NCI-H226 (cell line): ENCODE measurements around the gene MCMBP.
A peak's percentile ranks its signal among the peaks of the same experiment; 100 is the strongest.
"Not testable (repeated sequence)": the region's sequence is repeated elsewhere in the genome, so short reads cannot be mapped to it uniquely, and the experiment has no call there.

Experiments used
- DNase-seq: peaks from one replicate; pipeline ENCODE4 v3.0.0-alpha.2; 2015

MCMBP gene

DNA sequence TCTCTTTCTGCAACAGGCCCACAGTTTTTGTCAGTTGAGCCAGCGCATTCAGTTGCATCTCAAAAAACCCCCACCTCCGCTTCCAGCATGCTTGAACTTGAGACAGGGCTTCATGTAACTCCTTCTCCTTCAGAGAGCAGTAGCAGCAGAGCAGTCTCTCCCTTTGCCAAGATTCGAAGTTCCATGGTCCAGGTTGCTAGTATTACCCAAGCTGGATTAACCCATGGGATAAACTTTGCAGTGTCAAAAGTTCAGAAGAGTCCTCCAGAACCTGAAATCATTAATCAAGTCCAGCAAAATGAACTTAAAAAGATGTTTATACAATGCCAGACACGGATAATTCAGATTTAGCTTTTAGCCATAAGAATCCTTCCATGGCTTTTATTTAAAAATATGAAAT is 45.2 kb downstream of the MCMBP start:
- no peak for DNase-seq

DNA sequence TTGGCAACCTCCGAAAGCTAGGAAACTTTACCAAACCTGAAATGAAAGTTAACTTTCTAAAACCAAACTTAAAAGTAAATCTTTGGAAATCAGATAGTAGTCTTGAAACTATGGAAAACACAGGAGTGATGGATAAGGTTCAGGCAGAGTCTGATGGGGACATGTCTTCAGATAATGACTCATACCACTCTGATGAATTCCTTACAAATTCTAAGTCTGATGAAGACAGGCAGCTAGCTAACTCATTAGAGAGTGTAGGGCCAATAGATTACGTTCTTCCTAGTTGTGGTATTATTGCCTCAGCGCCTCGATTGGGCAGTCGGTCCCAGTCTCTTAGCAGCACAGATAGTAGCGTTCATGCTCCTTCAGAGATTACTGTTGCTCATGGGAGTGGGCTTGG is 45.9 kb downstream of the MCMBP start:
- DNase-seq = no peak

DNA sequence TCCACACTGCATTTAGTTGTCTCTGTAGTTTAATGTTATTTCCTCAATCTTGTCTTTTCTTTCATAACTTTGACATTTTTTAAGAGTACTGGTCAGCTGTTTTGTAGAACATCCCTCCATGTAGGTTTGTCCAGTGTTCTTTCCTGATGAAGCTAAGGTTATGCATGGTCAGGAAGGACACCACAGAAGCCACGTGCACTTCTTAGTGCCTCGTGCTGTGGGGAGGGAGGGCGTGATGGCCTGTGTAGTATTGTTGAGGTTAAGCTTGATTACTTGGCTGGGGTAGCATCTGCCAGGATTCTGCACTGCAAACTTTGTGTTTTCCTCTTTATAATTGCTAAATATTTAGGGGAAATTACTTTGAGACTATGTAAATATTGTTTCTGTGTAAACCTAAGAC is 48.3 kb downstream of the MCMBP start:
- DNase-seq = no peak

DNA sequence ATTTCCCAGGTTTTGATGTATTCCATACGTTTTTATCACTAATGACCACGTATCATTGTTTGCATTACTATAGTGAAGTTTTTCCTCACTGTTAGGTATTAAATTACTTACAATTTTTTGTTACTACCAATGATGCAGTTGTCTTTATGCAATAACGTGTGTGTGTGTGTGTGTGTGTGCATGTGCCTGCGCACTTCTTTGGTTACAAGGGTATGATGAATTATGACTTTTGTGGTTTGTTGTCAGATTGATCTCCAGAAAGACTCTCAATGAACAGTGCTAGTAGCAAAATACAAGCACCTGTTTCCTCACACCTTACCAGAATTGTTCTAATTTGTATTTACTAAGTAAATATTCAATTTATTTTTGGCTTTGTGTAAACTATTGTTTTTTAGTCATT is 51.5 kb downstream of the MCMBP start:
- DNase-seq = no peak

DNA sequence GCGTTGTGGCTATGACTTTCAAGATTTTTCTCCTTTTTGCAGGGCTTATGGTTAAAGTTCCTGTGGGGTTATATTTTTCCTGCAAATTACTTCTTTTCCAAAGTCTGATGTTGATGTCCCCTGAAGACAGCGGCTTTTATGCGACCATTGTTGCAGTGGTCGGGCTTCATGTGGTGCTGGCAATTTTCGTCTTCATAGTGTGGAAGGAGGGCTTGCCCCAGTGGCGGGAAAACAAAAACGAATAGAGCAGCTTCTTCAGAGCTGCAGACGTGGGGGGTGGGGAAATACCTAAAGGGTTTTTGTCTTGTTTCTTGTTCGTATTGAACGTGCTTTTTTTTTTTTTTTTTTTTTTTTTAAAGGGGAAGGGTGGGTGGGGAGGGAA is 53.8 kb downstream of the MCMBP start:
- no peak for DNase-seq

DNA sequence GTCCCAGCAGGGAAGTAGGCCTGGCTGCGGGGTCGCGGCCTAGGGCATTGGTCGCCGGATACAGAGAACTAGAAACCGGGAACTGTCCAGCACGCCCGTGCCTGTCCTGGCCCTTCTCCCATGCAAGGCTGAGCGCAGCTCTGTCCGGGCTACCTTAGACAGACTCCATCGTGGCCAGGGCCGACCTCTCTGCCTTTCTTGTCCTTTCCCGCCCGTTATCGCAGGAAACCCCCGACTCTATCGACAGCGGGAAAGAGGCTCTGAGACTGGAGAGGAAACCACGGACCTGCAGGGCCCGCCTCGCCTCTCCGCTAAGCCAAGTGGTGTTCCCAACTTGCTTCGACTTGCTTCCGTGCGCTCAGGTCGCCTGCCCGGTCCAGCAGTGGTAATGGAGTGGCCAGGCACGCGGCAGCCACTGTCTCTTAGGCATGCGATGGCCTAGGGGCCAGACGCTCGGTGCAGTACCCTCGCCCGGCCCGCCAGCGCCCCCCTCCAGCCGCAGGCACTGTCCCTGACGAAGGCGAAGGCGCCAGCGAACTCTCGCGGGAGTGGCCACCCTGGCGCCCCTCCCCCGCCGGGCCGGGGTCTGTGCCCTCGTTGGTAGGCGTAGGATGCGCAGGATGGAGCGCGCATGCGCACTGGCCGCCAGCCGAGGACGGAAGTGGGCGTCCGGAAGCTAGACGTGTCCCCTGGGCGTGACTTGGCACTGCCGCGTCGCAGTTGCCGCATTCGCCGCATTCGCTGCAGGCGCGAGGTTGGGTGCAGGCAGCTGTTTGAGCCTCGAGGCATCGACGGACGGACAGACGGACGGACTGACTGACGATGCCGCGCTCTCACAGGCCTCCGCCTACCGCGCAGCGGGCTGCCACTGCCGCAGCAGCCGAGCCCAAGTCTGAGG is 54.4 kb downstream of the MCMBP start:
- no peak for DNase-seq

DNA sequence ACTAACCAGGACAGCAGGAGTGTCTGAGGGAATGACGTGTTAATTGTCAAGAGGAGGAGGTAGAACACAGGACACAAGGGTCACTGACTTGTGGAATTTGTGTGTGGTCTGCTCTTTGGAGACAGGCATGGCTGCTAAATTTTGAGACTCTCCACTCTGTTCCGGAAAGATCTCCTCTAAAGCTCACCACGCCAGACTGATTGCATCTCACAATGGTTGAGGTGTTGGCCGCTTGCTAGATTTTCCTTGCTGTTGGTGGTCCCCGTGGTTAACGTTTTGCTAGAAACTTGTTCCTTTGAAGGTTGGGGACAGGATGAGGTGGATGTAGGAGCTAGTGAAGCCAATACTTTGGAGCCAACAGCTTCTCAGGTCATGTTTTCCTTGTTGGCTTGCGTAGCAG is 57.0 kb downstream of the MCMBP start:
- no peak for DNase-seq

DNA sequence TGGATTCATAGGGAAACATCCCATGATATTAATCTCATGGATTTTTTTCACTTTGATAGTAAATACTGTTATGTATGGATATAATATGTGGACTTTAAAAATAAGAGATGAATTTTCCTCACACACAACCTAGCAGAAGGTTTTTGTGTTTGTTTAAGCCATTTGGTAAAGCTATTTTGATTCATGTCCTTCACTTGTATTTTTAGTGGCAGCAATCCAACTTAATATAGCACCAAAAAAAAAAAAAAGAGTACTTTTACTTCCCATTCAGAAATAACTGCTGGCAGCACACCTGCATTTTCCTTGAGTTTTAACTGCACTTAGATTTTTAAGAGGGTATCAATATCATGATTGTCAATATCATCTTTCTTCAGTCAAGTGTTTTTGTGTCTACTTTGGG is 60.0 kb downstream of the MCMBP start:
- no peak for DNase-seq

DNA sequence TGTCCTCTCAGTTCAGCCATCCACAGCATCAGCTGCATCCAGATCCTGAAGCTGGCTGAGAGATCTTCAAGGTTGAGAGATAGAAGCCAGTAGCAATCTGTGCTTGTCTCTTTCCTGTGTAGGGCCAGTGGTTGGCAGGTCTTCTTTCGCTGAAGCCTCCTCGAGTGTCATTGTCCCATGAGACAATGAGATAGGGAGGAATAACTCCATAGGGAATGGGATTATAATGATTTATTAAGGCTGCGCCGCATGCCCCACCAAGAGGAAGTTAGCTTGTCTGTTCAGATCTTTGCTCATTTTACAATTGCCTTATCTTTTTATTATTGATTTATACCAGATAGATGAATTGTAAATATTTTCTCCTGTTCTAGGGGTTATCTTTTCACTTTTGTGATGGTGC is 61.5 kb downstream of the MCMBP start:
- no peak for DNase-seq

DNA sequence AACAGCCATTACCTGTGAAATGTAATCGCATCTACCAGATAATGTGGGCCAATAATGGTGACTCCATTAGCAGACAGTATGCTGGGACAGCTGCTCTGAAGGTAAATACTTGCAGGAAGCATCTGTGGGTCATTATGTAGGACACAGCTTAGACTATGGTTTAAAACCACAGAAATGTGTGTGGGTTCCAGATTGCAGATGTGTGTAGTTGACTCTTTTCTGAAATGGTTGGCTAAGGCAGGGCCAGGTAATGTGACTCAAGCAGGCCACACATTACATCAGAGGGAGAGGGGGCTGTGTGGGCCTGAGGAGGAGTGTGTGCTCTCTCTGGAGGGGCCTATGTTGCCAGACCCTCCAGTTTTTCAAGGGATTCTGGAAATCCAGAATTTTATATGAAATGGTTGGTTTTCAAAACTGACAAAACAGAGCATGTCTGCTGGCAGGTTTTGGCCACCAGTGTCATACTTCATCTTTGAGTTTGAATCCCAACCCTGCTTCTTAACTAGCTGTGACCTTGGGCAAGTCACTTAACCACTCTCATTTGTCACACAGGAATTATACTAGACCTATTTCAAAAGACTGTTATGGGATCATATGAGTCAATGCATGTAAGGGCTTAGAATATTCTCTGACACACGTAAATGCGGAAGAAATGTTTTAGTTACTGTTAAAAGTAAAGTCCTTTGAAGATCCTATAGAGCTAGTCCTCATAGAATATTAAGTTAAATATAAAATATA is 64.5 kb downstream of the MCMBP start:
- no peak for DNase-seq

DNA sequence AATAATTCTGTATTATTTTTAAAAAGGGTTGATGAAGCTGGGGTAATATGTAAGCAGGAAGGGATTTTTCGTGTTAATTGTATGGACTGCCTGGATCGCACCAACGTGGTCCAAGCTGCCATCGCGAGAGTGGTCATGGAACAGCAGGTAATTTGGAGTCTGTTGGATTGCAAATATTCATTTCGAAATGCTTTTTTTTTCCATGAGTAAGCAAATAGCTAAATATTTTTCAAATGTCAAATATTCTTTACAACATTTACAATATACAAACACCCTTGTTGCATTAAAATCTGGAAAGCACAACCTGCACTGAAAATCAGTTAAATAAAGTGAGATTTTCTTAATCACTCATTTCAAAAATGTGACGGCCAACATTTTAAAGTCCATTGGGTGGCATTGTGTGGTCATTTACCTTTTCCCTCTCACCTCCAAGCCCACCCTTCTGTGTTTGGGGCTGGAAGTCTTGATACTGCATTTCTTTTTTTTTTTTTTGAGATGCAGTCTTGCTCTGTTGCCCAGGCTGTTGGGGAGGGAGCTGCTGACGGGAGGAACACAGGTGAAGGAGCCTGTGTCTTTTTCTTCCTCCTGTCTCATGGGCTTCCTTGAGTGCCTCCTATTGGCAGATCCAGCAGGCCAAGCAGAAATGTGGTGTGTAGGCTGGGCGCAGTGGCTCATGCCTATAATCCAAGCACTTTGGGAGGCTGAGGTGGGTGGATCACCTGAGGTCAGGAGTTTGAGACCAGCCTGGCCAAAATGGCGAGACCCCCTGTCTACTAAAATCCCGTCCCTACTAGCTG is 66.1 kb downstream of the MCMBP start:
- no peak for DNase-seq

DNA sequence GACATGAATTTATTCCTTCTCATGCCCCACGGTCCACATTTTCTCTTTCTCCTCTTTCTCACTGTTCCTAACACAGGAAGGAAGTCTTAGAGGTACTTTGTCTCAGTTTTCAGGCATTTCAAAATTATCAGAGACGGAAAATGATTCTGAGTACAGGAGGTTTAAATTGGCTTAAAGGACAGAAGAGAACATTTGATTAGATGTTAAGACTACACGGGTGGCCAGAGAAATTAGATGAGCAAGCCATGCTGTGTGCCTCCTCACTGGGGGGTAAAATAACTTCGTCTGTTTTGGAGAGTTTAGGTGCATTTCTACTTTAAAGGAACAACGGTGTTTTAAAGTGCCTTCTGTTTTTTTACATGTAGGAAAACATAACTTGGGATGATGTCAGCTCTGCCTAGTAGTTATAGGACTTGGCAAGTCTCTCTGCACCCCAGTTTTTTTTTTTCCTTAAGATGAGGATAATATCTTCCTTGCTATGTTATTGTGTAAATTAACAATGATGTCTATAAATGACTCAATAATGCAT is 66.9 kb downstream of the MCMBP start:
- no peak for DNase-seq

DNA sequence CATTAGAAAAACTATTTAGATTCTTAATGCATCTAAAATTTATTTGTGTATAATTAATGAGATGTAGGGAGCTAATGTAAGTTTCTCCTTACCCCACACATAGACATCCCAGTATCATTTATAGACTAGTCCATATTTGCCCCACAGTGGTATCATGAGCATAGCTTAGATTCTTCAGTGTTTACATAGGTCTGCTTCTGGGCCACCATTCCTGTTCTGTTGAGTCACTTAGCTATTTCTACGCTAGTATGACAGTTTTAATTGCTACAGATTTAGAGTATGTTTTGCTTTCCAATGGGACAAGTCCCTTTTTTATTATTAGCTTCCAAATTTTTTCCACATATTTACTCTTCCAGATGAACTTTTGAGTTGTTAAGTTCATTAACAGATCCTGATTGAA is 69.4 kb downstream of the MCMBP start:
- no peak for DNase-seq

DNA sequence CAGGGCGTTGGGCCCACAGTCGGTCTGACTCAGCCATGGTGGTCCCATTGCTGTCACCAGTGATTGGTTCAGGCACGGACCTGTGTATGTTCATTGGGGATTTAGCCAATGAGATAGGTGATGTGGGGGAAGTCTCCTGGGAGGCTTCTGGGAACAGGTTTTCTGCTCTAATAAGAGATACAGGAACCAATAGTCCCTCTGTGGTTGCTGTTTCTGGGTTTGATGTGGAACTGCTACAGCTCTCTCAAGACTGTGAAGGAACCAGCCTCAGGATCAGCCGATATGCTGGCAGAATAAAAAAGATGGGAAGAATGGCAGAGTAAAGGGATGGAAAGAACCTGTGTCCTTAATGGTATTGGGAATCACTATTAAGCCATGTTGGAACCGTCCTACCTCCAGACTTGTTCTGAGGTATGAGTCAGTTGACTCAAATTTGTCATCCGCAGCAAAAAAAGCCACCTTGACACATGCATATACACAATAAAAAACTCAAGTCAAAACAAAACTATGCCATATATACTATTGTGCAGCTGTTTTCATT is 70.6 kb downstream of the MCMBP start:
- no peak for DNase-seq

DNA sequence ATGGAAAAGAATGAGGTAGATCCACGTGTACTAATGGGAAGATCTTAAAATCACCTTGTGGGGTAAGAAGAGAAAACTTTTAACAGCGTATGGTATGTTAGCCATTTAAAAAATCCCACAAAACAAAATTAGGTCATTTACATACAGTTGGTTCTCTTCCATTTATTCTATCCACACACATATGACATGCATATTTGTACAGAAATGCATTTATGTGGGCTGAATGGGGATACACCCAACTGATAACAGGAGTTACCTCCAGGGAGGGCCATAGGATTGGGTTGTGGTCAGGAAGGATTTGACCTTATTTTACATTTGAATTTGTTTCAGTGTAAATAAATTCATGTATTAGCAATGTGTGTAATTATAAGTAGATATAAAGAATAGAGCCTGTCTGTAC is 71.5 kb downstream of the MCMBP start:
- DNase-seq = no peak

DNA sequence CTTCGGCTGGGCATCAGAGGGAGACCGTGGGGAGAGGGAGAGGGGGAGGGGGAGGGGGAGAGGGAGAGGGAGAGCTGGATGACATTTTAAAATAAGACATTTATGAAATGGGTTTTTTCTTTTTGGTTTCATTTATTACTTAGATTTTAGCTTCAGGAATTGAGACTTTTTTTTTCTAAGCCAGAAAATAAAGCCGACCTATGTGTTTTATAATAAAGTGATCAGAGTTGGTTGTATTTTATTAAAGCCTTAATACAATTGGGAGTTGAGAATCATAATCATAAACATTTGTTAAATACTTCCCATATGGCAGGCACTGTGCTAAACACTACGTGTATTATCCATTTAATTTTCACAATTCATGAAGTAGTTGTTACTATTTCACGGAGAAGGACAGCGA is 76.6 kb downstream of the MCMBP start:
- DNase-seq = no peak

DNA sequence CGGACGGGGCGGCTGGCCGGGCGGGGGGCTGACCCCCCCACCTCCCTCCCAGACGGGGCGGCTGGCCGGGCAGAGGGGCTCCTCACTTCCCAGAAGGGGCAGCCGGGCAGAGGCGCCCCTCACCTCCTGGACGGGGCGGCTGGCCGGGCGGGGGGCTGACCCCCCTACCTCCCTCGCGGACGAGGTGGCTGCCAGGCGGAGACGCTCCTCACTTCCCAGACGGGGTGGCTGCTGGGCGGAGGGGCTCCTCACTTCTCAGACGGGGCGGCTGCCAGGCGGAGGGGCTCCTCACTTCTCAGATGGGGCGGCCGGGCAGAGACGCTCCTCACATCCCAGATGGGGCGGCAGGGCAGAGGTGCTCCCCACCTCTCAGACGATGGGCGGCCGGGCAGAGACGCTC is 77.5 kb downstream of the MCMBP start:
- DNase-seq = not testable (repeated sequence)

DNA sequence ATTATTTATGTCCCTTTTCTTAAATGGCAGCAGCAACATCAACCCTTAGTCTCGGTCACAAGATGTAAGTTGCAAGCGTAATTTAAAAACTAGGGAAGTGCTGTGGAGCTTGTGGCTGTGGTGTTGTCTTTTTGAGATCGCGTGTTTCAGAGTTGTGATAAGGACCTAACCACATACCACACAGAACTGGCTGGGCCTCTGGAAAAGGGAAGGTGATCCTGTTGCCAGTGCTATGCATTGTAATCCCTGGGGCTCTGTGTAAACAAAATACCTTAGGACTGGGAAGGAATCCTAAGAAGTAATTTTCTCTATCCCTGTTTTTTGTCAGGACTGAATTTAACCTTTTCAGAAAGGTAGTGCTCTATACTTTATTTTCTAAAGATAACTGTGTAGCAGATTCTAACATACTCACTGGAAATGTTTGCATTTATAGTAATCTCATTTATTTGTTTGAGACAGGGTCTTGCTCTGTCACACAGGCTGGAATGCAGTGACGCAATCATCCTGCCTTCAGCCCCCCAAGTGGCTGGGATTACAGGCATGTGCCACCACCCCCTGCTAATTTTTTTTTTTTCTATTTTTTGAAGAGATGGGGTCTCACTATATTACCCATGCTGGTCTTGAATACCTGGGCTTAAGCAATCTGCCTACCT is 86.4 kb downstream of the MCMBP start:
- DNase-seq = peak; percentile 38

DNA sequence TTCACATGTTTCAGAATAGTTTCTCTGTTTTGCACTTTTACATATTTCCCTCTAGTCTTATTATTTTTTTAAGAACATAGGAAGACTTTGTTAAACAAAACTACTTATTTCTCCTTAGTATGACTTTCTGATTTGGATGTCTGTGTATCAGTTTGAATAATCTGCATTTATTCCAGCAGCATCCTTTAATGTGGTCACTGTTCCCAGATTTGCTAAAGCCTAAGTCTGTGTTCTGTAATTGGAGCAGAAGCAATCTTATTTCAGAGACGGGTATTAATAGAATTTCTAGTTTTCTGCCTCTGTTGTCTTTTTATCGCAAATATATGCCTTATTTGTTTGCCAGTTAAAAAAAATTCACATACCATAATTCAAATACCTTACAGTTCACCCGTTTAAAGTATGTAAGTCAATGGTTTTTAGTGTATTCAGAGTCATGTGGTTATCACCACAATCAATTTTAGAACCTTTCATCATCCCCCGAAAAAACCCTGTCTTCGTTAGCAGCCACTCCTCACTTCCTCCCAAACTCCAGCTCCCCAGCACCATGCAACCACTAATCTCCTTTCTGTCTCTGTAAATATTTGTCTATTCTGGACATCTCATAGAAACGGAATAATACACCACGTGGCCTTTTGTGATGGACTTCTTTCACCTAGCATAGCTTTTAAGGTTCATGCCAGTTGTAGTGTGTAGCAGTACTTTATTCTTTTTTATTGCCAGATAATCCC is 88.1 kb downstream of the MCMBP start:
- DNase-seq = no peak

DNA sequence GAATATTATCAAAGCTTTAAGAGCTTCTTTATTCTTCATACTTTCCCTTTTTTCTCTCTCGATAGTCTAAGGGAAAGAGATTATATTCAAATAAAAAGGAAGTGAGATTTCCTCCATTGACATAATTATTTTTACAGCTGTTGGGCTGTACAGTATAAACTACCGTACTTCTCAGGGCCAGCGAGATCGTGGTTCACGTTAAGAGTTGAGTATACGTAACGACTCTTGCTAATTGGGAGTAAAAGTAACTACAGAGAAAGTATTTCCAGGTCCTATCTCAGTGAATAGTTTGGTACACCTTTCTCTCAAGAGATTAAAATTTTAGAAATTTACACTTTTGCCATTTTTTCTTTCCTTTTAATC is 89.0 kb downstream of the MCMBP start:
- no peak for DNase-seq

DNA sequence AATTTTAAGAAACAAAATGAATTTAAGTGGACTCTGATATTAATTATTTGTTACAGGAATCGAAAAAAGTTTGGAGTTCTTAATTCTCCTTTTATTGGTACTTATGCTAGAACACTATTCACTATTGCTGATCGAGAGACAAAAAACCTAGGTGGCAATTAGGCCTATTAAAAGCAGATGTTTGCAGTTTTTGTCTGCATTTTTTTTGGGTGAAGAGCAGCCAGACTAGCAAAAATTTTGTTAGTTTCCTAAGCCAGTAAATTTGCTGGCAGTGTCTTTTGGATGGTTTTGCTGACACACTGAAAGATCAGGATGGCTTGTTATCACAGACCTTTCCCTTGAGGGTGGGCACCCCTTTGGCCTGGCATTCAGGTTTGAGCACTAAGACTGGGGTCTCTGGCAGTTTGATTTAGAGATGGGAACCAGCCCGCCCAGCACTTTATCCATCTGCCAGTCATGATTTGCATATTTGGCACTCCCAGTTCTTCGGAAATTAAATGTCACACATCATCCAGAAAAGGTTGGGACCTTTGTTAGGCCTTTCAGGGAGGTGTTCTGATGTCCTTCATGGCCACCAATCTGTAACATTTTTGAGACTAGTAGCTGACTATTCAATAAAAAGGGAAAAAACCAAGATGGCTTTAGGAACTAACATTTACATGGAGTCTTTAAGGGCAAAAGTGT is 89.5 kb downstream of the MCMBP start:
- DNase-seq = no peak
